ENCODE measurements around the gene CDY2B.
"Not testable (repeated sequence)": the region's sequence is repeated elsewhere in the genome, so short reads cannot be mapped to it uniquely, and the experiment has no call there.

DNA sequence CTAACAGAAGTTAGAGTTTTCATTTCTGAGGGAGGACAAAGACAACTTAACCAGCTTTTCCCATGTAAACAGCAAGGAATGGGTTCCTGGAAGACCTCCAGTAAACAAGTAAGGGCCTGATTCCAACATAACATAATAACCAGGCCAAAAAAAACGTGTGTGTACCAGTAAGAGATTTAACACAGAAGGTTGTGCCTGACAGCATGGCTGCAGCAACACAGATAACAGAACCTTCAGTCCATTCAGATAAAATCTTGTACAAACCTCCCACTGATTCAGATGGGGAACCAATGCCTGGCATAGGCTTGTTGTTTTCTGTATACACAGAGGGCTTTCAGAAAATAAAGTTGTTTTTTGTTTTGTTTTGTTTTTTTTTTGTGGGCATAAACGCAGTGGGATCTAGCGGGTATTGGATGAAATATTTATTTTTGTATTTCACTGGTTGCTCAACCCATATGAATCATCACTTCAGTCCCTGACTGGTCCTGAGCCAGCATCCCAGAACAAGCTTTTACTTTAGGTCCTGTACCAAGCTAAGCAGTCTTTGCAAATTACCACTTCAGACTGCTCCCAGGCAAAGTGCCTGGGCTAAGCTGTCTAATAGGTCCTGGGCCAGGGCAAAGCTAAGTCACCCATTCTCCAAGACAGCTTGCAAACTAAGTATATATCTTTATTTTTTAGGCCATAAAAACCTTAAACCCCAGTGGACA is 8.7 kb downstream of the CDY2B start:
- TF ChIP-seq, protein P1, sequence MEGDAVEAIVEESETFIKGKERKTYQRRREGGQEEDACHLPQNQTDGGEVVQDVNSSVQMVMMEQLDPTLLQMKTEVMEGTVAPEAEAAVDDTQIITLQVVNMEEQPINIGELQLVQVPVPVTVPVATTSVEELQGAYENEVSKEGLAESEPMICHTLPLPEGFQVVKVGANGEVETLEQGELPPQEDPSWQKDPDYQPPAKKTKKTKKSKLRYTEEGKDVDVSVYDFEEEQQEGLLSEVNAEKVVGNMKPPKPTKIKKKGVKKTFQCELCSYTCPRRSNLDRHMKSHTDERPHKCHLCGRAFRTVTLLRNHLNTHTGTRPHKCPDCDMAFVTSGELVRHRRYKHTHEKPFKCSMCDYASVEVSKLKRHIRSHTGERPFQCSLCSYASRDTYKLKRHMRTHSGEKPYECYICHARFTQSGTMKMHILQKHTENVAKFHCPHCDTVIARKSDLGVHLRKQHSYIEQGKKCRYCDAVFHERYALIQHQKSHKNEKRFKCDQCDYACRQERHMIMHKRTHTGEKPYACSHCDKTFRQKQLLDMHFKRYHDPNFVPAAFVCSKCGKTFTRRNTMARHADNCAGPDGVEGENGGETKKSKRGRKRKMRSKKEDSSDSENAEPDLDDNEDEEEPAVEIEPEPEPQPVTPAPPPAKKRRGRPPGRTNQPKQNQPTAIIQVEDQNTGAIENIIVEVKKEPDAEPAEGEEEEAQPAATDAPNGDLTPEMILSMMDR (IDR thresholded peaks at IDR 0.05) = not testable (repeated sequence)
- not testable (repeated sequence) for TF ChIP-seq POLR2A (IDR thresholded peaks at IDR 0.05)

Measured in thyroid gland (tissue), 4 donors.